HAP-1 (cell line): ENCODE measurements around the gene DRC1.
A peak's percentile ranks its signal among the peaks of the same experiment; 100 is the strongest.

Experiments used
- DNase-seq, 2 experiments: peaks; one replicate each; pipeline ENCODE4 v3.0.0-alpha.2; 2016 to 2020; ENCODE audit warnings: low spot score in 2 of 2
- H3K27me3 ChIP-seq: fragments of 250-450 bp; sonication (Bioruptor Pico); 2 replicates; pipeline ENCODE4 v1.5.1; 2020; ENCODE audit warnings: low read depth, mild to moderate bottlenecking, moderate library complexity
- H3K36me3 ChIP-seq: fragments of 250-450 bp; sonication (Bioruptor Pico); replicated peaks from 2 replicates; pipeline ENCODE4 v1.5.1; 2020; ENCODE audit warnings: mild to moderate bottlenecking
- H3K4me1 ChIP-seq: fragments of 250-450 bp; sonication (Bioruptor Pico); 2 replicates; pipeline ENCODE4 v1.5.1; 2020; ENCODE audit warnings: mild to moderate bottlenecking
- H3K4me3 ChIP-seq: fragments of 250-450 bp; sonication (Bioruptor Pico); 2 replicates; pipeline ENCODE4 v1.5.1; 2020; ENCODE audit warnings: mild to moderate bottlenecking, moderate library complexity
- H3K9me3 ChIP-seq: fragments of 250-450 bp; sonication (Bioruptor Pico); 2 replicates; pipeline ENCODE4 v1.5.1; 2020; ENCODE audit warnings: mild to moderate bottlenecking, moderate library complexity
- in situ Hi-C: fragments of 300-500 bp; cut with MboI; formaldehyde crosslinking; loops from 3 replicates; pipeline ENCODE4 v1.14.3; 2020; ENCODE audit warnings: low sequenced_read_pairs, inconsistent platforms, mixed read lengths

The DRC1 gene

GRCh38 chr2:26500406-26500805 lies 98.7 kb downstream of the DRC1 start:
- H3K36me3 ChIP-seq = no peaks in the 10 kb centered on the region
- DNase-seq = no peak
- H3K4me3 ChIP-seq = no peak overlapping the region
- peaks cover 12% of the 10 kb centered on the region for H3K4me1 ChIP-seq
- H3K9me3 ChIP-seq = no peaks in the 10 kb centered on the region
- in situ Hi-C loops = no loop called here
- 0 out of 2 replicates have a peak, but pooled peaks cover 3% of the 10 kb centered on the region for H3K27me3 ChIP-seq

GRCh38 chr2:26503231-26503880 lies 101.6 kb downstream of the DRC1 start:
- H3K9me3 ChIP-seq = no peaks in the 10 kb centered on the region
- H3K4me1 ChIP-seq = peaks cover 12% of the 10 kb centered on the region
- no peaks in the 10 kb centered on the region for H3K36me3 ChIP-seq
- in situ Hi-C loops = no loop called here
- DNase-seq = peak; percentile 80 to 95
- no peaks in the 10 kb centered on the region for H3K27me3 ChIP-seq
- H3K4me3 ChIP-seq = peak overlapping the region; percentile 22

GRCh38 chr2:26504002-26504401 lies 102.3 kb downstream of the DRC1 start:
- peaks cover 2% of the 10 kb centered on the region; the same call in 1 of the 2 replicates for H3K27me3 ChIP-seq
- DNase-seq = no peak
- H3K36me3 ChIP-seq = no peaks in the 10 kb centered on the region
- in situ Hi-C loops = no loop called here
- no peaks in the 10 kb centered on the region for H3K9me3 ChIP-seq
- peak overlapping the region; percentile 22 for H3K4me3 ChIP-seq
- H3K4me1 ChIP-seq = peaks cover 12% of the 10 kb centered on the region

DNA sequence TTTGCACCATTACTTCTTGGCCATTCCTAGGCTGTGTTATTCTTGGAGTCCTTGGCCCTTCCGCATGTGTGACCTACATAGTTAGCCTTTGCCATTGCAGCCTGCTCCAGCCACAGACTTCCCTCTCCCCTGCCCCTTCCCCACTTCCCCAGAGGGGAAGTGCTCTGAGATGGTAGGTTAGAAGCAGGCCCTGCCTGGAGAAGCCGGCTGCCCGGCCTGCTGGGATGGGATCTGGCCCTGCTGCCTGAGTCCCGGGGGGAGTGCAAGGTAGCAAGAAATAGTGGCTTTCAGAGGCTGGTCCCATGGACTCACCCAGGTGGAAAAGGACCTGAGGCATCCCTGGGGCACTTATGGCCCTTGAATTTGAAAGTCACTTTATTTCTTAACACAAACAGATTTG lies 104.6 kb downstream of the DRC1 start:
- in situ Hi-C loops = no loop called here
- H3K27me3 ChIP-seq = peaks cover 2% of the 10 kb centered on the region; the same call in 1 of the 2 replicates

More for the DNA sequence above, 104.6 kb downstream of the DRC1 start:
- peaks cover 12% of the 10 kb centered on the region for H3K4me1 ChIP-seq
- H3K36me3 ChIP-seq = no peaks in the 10 kb centered on the region
- H3K9me3 ChIP-seq = no peaks in the 10 kb centered on the region
- no peak overlapping the region for H3K4me3 ChIP-seq
- DNase-seq = no peak
